ENCODE results near the gene UQCRC1. TPM values are rescaled to one million over a fixed set of nuclear protein-coding genes. Genes with fewer than 3 reads are reported as not detected.

UQCRC1 gene
- total RNA-seq, 1 experiment from 2014 or later: 323 TPM

GRCh38 chr3:48624767-48625166 is 15.3 kb upstream of the UQCRC1 start:
- ATAC-seq: no peak
- Mint-ChIP-seq H3K27me3 (ENCODE audit: low read depth) (no peaks in the 10 kb centered on the region), H3K4me1 (peaks cover 7% of the 10 kb centered on the region), H3K4me3 (no peak overlapping the region), H3K9me3 (no peaks in the 10 kb centered on the region), H3K36me3 (peaks cover 36% of the 10 kb centered on the region), H3K27ac (peak overlapping the region; percentile 87)
- ChIA-PET POLR2A (interaction anchor here (1.2 to 1.5 kb wide), 2 partner anchors 10 to 15 kb away, joined by 4 to 7 read pairs; partner anchors contain the start of gene UQCRC1), CTCF (interaction anchor here (0.6 to 5.5 kb wide), 6 partner anchors 11 to 189 kb away, joined by 3 to 44 read pairs (median 7); partner anchors contain the start of genes SLC26A6 and UQCRC1)
- no peak for DNase-seq (ENCODE audit: low spot score)
- TF ChIP-seq NR2C2 (CRISPR knock-in tag; IDR thresholded peaks at IDR 0.05): no peak
- no peak for TF ChIP-seq ZBTB21 (CRISPR knock-in tag; IDR thresholded peaks at IDR 0.05; ENCODE audit: borderline replicate concordance)
- TF ChIP-seq USF2 (CRISPR knock-in tag; IDR thresholded peaks at IDR 0.05): peak; percentile 63; the same call in 1 of the 2 replicates
- TF ChIP-seq SP1 (CRISPR knock-in tag; conservative IDR thresholded peaks at IDR 0.05): no peak
- no peak for TF ChIP-seq ATF3 (CRISPR knock-in tag; conservative IDR thresholded peaks at IDR 0.05)
- TF ChIP-seq CREM (CRISPR knock-in tag; IDR thresholded peaks at IDR 0.05): no peak
- no peak for TF ChIP-seq CBFB (CRISPR knock-in tag; IDR thresholded peaks at IDR 0.05; ENCODE audit: low read depth)

GRCh38 chr3:48623851-48624547 is 14.6 kb upstream of the UQCRC1 start:
- TF ChIP-seq IRF2 (CRISPR knock-in tag; IDR thresholded peaks at IDR 0.05; ENCODE audit: borderline replicate concordance, low read depth) (no peak), USF1 (CRISPR knock-in tag; IDR thresholded peaks at IDR 0.05) (peak; percentile 66; the same call in 1 of the 2 replicates), USF2 (CRISPR knock-in tag; IDR thresholded peaks at IDR 0.05) (peak; percentile 52), FOXP1 (CRISPR knock-in tag; IDR thresholded peaks at IDR 0.05; ENCODE audit: borderline replicate concordance) (no peak), ZNF416 (CRISPR knock-in tag; IDR thresholded peaks at IDR 0.05) (no peak), ZNF396 (CRISPR knock-in tag; IDR thresholded peaks at IDR 0.05; ENCODE audit: borderline replicate concordance) (no peak), GABPB1 (CRISPR knock-in tag; IDR thresholded peaks at IDR 0.05) (peak; percentile 50; the same call in 1 of the 2 replicates)
- DNase-seq (ENCODE audit: low spot score): no peak
- Mint-ChIP-seq H3K27ac (no peak overlapping the region), H3K4me3 (no peak overlapping the region), H3K27me3 (ENCODE audit: low read depth) (no peaks in the 10 kb centered on the region), H3K9me3 (no peaks in the 10 kb centered on the region), H3K4me1 (peaks cover 7% of the 10 kb centered on the region), H3K36me3 (peaks cover 28% of the 10 kb centered on the region)
- no peak for ATAC-seq
- CTCF ChIA-PET: interaction anchor here (0.6 to 5.5 kb wide), 10 partner anchors 11 to 1674 kb away, joined by 3 to 44 read pairs (median 6); partner anchors contain the start of genes SLC26A6 and UQCRC1
- POLR2A ChIA-PET: interaction anchor here (0.6 to 1.5 kb wide), 5 partner anchors 10 to 254 kb away, joined by 3 to 7 read pairs (median 4); partner anchors contain the start of genes SLC26A6 and UQCRC1

- Mint-ChIP-seq H3K9me3 (peaks cover 17% of the 10 kb centered on the region), H3K4me1 (peaks cover 7% of the 10 kb centered on the region), H3K36me3 (peaks cover 29% of the 10 kb centered on the region), H3K4me3 (no peak within 1 kb of the TSS), H3K27me3 (ENCODE audit: low read depth) (peaks cover 7% of the 10 kb centered on the region), H3K27ac (no peak within 1 kb of the TSS; the same call in 1 of the 2 replicates)
- ChIA-PET POLR2A (interaction anchor here (1.0 kb wide), 1 partner anchor 14 kb away, joined by 3 read pairs; the partner anchor contains the start of gene SLC26A6), CTCF (no interaction called here)
- DNase-seq (ENCODE audit: low spot score) (no peak), ATAC-seq (no peak)
- TF ChIP-seq FOXP1 (CRISPR knock-in tag; IDR thresholded peaks at IDR 0.05; ENCODE audit: borderline replicate concordance) (no peak), ZNF532 (CRISPR knock-in tag; IDR thresholded peaks at IDR 0.05; ENCODE audit: borderline replicate concordance) (no peak), ATF3 (CRISPR knock-in tag; conservative IDR thresholded peaks at IDR 0.05) (no peak), OVOL2 (CRISPR knock-in tag; IDR thresholded peaks at IDR 0.05; ENCODE audit: borderline replicate concordance) (no peak), CTCF (IDR thresholded peaks at IDR 0.05) (no peak), E2F4 (CRISPR knock-in tag; IDR thresholded peaks at IDR 0.05; ENCODE audit: borderline replicate concordance, low read depth) (no peak)
Measured at GRCh38 chr3:48621461-48621869, 12.0 kb upstream of the UQCRC1 start, which contains the start of gene TMEM89. TSS of gene TMEM89 (minus strand) at chr3:48621769. CDS start at chr3:48621756, 13 bp downstream.

Measured in WTC11 (cell line).